Mucosa of descending colon (tissue), 3 donors: ENCODE measurements around the gene ST6GALNAC3. TPM values are rescaled to one million over a fixed set of nuclear protein-coding genes. Genes with fewer than 3 reads are reported as not detected.

Experiments used
- ATAC-seq: fragments of 200-7000 bp; cut with Tn5 transposase; one replicate; pipeline ENCODE4 v1.9.1; 2020; ENCODE audit warnings: mild to moderate bottlenecking, moderate library complexity
- DNase-seq, 3 donors: peaks; one replicate each; pipeline ENCODE4 v3.0.0-alpha.2; 2020
- H3K36me3 ChIP-seq: fragments of 200-600 bp; one replicate; pipeline ENCODE4 v1.8.0; 2021; ENCODE audit warnings: low read depth, mild to moderate bottlenecking
- H3K4me1 ChIP-seq: fragments of 200-600 bp; one replicate; pipeline ENCODE4 v1.8.0; 2021; ENCODE audit warnings: low read depth, mild to moderate bottlenecking
- H3K4me3 ChIP-seq: fragments of 200-600 bp; one replicate; pipeline ENCODE4 v1.8.0; 2021; ENCODE audit warnings: mild to moderate bottlenecking
- H3K9me3 ChIP-seq: fragments of 200-600 bp; one replicate; pipeline ENCODE4 v1.8.0; 2021; ENCODE audit warnings: mild to moderate bottlenecking
- intact Hi-C, 2 donors: fragments of 100-400 bp; cut with DNase I in 1 of 2; cut with micrococcal nuclease in 1 of 2; formaldehyde crosslinking; loops; one replicate each; pipeline versions ENCODE4 v1.11.0 to v1.11.1; 2022; cut with DNase I, micrococcal nuclease
- total RNA-seq, 3 donors: library from RNA; stranded (reverse); fragmentation: NEBNext Ultra II Directional in 2 of 3; extraction: Animal tissue kit (Norgen Biotek cat#: 25700) in 2 of 3; gene quantifications; one replicate each; pipeline versions ENCODE4 v1.2.1 to v1.2.4, GENCODE V29; 2021 to 2023
- TF ChIP-seq, protein P1 (sequence below): fragments of 200-600 bp; IDR thresholded peaks from one replicate; pipeline ENCODE4 v1.8.0; 2022; ENCODE audit warnings: antibody characterized with exemption, mild to moderate bottlenecking
- donor health status: DM: no; HTN: no; CAD: no; lungs with moderate emphysema.
- donor health status: DM: no; HTN: no; CAD: no.
- donor health status: DM: no; HTN: yes; CAD: no.

The ST6GALNAC3 gene
- total RNA-seq, 3 donors from 2014 or later = 5.4 to 9.0 (median 6.7) TPM

DNA sequence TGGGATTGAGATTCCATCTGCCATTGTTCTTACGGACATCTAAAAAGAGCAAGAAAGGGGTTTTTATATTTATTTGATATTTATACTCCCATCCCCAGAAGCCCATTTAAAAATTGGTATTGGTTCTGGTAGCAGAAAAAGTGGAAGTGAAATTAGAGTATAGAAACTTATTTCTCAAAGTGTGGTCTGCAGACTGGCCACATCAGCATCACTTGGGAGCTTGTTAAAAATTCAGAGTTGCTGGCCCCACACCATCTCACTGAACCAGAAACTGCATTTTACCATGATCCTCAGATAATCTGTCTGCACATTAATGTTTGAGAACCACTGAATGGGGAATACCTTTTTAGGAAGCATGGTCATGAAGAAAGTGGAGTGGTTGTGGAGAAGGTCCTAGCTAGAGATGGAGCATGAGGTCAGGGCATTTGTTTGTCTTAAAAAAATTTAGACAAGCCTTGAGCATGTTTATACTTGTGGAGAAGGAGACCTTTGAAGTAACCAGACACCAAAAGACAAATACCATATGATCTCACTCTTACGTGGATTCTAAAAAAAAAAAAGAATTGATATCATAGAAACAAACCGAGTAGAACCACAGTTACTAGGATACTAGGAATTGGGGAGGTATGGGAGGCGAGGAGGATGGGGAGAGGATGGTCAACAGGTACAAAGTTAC is 116.3 kb downstream of the ST6GALNAC3 start:
- intact Hi-C loops = no loop called here
- TF ChIP-seq, protein P1, sequence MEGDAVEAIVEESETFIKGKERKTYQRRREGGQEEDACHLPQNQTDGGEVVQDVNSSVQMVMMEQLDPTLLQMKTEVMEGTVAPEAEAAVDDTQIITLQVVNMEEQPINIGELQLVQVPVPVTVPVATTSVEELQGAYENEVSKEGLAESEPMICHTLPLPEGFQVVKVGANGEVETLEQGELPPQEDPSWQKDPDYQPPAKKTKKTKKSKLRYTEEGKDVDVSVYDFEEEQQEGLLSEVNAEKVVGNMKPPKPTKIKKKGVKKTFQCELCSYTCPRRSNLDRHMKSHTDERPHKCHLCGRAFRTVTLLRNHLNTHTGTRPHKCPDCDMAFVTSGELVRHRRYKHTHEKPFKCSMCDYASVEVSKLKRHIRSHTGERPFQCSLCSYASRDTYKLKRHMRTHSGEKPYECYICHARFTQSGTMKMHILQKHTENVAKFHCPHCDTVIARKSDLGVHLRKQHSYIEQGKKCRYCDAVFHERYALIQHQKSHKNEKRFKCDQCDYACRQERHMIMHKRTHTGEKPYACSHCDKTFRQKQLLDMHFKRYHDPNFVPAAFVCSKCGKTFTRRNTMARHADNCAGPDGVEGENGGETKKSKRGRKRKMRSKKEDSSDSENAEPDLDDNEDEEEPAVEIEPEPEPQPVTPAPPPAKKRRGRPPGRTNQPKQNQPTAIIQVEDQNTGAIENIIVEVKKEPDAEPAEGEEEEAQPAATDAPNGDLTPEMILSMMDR = no peak
- H3K4me1 ChIP-seq = no peaks in the 10 kb centered on the region
- H3K4me3 ChIP-seq = no peak overlapping the region
- H3K36me3 ChIP-seq = no peaks in the 10 kb centered on the region
- ATAC-seq (no peak), DNase-seq (no peak)
- H3K9me3 ChIP-seq = no peaks in the 10 kb centered on the region

DNA sequence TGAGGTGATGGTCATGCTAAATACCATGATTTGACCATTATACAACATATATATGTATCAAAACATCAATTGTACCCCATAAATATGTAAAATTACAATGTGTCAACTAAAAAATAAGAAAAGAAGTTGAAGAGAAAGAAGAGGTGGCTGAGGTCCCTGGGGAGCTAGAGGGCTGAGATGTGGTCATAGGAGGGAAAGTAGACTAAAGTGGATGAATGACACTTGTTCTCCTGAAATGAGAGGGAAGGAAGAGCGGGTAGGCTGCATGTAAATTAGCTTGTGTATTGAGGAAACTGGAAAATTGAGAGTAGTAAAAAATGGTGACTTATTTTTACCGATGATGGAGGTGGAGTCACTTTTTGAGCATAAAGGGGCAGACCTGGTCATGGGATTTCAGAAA is 117.0 kb downstream of the ST6GALNAC3 start:
- DNase-seq (no peak), ATAC-seq (no peak)
- Histone ChIP-seq H3K36me3 (no peaks in the 10 kb centered on the region), H3K4me3 (no peak overlapping the region), H3K9me3 (no peaks in the 10 kb centered on the region), H3K4me1 (no peaks in the 10 kb centered on the region)
- intact Hi-C loops = no loop called here
- TF ChIP-seq, protein P1 = no peak

DNA sequence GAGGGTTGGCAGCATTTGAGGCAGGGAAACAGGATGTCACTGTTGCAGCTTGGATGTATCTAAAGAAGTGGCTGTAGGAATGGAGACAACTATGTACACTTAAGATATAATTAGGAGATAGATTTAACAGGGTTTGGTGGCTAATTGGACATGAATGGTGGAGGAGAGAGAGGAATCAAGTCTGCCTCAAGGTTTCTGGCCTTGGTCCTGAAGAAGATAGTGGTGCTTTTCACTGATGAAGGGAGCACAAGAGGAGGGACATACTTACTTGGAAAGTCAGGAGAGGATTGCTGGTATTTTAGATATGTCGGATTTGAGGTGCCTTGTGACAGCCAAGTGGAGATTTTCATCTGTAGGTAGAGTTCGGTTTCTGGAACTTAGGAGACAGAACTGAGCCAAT is 123.9 kb downstream of the ST6GALNAC3 start:
- no peak for DNase-seq
- H3K4me1 ChIP-seq = no peaks in the 10 kb centered on the region
- no peaks in the 10 kb centered on the region for H3K9me3 ChIP-seq
- TF ChIP-seq, protein P1 = no peak
- no peaks in the 10 kb centered on the region for H3K36me3 ChIP-seq
- ATAC-seq = no peak
- intact Hi-C loops = no loop called here
- no peak overlapping the region for H3K4me3 ChIP-seq

DNA sequence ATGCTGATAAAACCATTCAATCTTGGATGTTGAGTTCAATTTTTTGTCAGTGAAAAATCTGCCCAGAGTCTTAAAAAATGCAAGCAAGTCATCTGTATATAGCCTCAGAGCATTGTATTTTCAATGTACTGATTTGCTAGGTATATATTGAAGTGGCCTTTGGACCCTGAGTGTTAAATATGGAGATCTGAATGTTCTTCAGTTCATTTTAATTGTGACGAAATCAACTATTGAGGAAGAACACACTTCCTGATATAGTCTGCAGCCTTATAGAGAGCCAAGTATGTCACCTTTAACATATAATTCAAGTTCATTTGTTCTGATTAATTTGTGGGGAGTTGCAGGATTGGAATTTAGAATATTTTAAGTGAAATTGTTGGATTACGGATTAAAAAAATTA is 128.1 kb downstream of the ST6GALNAC3 start:
- Histone ChIP-seq H3K4me3 (no peak overlapping the region), H3K4me1 (no peaks in the 10 kb centered on the region), H3K36me3 (no peaks in the 10 kb centered on the region), H3K9me3 (no peaks in the 10 kb centered on the region)
- ATAC-seq (peak; percentile 83), DNase-seq (no peak)
- TF ChIP-seq, protein P1 = no peak
- intact Hi-C loops = no loop called here

DNA sequence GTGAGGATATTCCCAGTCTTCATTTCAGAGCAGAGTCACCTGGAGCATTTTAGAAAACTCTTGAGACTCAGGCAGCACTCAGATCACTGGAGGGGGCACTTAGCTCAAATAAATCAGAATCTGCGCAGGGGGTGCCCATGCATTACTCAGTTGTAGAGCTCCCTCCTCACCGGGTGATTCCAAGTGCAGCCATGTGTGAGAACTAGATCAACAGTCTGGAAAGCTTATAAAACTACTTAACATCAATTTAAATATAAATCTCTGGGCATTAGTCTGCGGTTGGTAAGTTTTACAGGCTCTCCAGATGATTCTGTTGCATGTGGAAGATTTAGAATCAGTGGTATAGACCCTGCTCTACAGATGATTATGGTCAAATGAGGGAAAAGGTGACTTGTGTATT is 128.6 kb downstream of the ST6GALNAC3 start:
- intact Hi-C loops = no loop called here
- no peak overlapping the region for H3K4me3 ChIP-seq
- H3K9me3 ChIP-seq = no peaks in the 10 kb centered on the region
- H3K4me1 ChIP-seq = no peaks in the 10 kb centered on the region
- DNase-seq (no peak), ATAC-seq (no peak)
- TF ChIP-seq, protein P1 = no peak
- H3K36me3 ChIP-seq = no peaks in the 10 kb centered on the region

DNA sequence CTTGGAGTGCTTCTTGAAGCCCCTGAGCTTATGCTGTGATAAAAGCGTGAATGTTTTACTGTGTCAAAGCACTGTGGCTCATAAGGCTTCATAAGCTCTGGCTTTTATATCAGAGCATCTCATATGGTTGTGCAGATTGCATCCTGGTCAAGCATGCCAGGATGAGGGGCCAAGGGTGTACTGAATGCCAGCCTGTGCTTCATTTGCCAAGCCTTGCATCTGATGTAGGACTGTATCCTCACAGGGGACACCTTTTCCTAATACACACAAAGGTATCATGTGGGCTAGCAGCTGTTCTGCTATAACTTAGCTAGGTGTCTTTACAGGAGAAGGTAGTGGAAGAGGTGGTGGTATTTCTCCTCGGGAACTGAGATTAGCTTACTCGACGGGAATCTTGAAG is 134.7 kb downstream of the ST6GALNAC3 start:
- Histone ChIP-seq H3K4me1 (no peaks in the 10 kb centered on the region), H3K4me3 (no peak overlapping the region), H3K36me3 (no peaks in the 10 kb centered on the region), H3K9me3 (no peaks in the 10 kb centered on the region)
- TF ChIP-seq, protein P1 = no peak
- DNase-seq (no peak), ATAC-seq (no peak)
- intact Hi-C loops = no loop called here
